COLO829 (cell line): ENCODE results near the gene NUDT22.

Source experiments
- DNase-seq: peaks from one replicate; pipeline ENCODE4 v3.0.0; 2012; ENCODE audit warnings: low spot score

Gene NUDT22

GRCh38 chr11:64207256-64208085 lies 18.6 kb upstream of the NUDT22 start:
- no peak for DNase-seq

GRCh38 chr11:64208086-64208795 lies 17.8 kb upstream of the NUDT22 start:
- DNase-seq: no peak

DNA sequence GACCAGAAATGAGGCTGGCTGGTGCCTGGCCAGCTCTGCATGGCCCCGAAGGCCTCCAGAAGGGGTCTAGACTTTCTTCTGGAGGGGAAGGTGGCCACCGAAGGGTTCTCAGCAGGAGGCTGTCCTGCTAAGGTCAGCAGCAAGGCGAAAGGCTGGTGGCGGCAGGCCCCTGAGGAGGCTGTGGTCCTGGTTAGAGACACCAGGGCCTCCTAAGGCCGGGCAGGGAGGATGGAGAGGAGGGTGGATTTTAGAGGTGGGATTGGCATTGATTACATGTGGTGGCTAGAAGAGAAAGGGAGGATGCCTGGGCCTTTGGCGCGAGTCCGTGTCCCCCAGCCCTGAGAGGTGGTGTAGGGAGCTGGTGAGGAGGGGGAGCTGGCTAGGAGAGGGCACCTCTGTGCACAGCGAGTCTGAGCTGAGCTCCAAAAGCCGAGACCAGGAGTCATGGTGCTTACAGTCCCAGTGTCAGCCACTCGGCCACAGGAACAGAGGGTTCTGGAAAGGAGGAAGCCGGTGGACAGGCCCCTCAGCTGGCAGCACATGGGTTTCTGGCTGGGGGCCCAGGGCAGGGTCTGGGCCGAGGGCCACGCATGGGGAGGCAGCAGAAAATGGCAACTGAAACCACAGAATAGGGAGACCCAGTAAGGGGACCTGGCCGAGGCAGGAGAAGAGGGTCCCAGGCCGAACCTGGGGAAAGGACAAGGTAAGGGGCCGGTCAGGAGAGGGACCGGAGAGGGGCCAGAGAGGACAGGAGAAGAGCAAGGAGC lies 17.1 kb upstream of the NUDT22 start:
- no peak for DNase-seq

DNA sequence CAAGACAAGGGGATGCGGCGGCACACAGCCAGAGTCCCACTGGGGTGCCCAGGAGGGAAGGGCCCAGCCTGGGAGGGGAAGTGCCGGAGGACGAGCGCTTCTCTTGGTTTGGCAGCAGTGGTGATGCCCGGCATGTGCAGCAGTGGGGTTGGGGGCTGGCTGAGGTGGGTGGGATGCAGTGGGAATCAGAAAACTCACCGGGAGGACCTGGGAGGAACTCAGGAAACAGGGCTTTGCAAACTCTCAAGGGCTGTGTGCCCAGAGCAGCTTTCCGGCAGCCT lies 16.6 kb upstream of the NUDT22 start:
- no peak for DNase-seq

- DNase-seq: no peak
Observed at GRCh38 chr11:64210301-64211020, 15.6 kb upstream of the NUDT22 start.

DNA sequence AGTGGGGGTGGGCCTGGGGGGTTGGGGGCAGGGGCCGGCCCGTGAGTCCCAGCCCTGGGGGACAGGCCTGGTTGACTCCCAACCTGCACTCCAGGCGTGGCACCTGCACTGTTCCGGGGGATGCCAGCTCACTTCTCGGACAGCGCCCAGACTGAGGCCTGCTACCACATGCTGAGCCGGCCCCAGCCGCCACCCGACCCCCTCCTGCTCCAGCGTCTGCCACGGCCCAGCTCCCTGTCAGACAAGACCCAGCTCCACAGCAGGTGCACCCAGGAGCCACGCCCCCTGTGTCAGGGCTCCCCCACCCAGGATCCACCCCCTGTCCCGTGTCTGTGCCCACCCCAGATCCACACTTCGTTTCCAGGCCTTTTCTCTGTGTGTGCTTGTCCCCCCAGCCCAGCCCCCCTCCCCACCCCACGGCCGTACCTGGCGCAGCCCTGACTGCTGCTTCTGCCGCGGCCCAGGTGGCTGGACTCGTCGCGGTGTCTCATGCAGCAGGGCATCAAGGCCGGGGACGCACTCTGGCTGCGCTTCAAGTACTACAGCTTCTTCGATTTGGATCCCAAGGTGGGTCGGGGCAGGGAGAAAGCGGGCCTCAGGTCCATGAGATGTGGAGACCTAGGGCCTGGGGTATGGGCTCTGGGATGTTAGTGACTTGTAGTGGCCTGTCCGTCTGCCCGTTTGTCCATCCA lies 14.7 kb upstream of the NUDT22 start:
- no peak for DNase-seq

DNA sequence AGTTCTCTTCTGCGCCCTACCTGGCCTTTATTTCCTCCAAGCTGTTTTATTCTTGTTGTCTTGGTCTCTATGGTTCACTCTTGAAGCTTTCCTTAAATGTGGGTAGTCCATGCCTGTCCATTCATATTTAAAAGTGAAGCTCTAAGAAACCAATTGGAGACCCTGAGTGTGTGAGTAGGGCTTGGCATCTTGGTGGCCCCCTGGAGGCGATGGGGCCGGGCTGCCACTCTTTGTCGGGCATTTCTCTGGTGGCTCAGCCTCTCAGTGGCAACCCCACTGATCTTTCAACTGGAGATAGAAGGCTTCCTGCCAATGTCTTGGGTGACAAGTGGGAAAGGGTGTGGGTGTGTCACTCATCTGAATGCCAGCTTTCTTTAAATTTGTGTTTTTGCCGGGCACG lies 9.2 kb upstream of the NUDT22 start:
- no peak for DNase-seq

DNA sequence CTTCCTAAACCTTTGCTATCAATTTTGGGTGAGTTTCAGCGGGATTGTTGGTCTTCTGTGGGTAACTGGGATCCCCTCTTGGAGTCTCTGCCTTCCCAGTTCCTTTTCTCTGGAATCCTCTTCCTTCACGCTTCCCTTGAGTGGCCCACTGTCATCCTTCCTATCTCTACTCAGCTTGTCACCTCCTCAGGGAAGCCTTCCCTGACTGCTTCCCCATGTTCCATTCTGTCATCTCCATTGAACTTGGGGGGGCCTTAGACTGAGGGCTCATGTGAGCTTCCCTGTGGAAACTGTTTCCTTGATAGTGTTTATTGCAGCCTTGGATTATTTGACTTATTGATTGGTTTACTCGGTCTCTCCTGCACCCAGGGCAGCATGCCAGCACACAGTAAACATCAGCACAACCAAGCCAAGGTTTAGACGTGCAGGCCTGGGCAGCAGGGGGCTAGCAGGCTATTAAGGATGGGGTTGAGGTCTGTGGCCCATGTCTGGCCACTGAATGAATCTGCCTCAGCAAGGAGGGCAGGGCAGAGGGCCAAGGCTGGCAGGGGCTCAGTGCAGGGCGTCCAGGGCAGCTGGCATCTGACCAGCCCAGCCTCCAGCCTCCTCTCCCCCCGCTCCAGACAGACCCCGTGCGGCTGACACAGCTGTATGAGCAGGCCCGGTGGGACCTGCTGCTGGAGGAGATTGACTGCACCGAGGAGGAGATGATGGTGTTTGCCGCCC lies 7.3 kb upstream of the NUDT22 start:
- no peak for DNase-seq

- no peak for DNase-seq
Observed at GRCh38 chr11:64219354-64219684, 6.8 kb upstream of the NUDT22 start.

DNA sequence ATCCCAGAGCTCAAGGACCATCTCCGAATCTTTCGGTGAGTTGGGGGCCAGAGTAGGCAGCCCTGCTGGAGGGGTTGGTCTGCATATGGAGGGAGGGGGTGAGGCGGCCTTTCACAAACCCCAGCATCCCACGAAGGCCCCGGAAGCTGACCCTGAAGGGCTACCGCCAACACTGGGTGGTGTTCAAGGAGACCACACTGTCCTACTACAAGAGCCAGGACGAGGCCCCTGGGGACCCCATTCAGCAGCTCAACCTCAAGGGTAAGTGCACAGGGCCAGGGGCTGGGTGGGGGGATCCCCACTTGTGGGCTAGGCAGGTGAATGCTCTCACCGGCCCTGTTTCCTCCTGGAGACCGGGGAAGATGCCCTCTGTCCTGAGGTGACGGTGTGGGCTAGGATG lies 6.3 kb upstream of the NUDT22 start:
- DNase-seq: no peak

DNA sequence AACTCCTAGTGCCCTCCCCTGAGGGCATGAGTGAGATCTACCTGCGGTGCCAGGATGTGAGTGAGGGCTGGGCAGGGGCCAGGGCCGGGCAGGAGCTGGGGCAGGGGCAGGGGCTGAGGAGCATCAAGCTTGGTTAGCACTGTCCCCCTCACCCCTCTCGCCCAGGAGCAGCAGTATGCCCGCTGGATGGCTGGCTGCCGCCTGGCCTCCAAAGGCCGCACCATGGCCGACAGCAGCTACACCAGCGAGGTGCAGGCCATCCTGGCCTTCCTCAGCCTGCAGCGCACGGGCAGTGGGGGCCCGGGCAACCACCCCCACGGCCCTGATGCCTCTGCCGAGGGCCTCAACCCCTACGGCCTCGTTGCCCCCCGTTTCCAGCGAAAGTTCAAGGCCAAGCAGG lies 5.8 kb upstream of the NUDT22 start:
- DNase-seq: no peak

GRCh38 chr11:64220798-64221197 lies 5.3 kb upstream of the NUDT22 start:
- DNase-seq: no peak

DNA sequence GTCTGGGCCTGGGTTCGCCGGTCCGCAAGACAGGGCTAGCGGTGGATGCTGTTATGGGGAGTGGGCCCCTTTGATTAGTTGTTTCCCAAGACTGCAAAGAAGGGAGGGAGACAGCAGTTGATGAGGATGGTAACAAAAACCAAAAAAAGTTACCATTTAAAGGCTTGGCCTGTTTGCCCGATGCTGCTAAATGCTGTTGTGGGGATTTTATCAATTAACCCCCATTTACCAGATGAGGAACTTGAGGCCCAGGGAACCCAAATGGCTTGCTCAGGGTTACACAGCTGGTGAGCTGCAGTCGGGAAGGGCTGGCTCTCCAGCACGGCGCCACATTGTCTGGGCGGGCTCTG lies 3.4 kb upstream of the NUDT22 start:
- DNase-seq: no peak

- no peak for DNase-seq
Observed at GRCh38 chr11:64223001-64223651, 2.9 kb upstream of the NUDT22 start.

- no peak for DNase-seq
Observed at GRCh38 chr11:64224151-64224890, 1.8 kb upstream of the NUDT22 start.

DNA sequence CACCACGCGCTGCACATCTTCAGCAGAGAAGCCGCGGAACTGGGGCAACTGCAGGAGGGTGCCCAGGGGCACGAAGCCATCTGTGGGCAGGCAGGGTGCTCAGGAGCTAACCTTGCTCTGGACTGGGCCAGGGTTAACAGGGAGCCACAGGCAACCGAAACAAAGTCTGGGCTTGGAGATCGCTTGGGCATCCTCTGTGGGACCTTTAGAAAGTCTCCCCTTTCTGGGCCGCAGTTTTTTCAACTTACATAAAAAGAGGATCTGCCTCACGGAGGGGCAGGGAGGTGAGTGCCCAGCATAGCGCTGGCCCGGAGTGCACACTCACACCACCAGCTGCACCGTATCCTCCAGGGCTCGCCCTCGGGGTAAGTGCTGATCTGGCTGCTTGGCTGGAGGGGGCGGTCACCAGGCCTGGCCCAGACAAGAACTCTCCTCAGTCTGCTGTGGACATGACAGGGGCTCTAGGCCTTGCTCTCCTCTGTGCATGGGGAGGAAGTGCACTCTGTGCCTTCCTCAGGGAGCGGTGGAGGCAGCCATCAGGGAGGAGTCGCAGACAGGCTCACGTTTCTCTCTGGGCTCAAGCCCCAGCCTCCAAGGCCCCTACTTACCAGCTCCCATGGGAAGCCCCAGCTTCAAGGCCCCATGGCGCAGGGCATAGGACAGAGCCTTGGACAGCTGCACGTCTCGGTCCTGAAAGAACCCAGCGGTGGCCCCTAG lies 1.0 kb upstream of the NUDT22 start:
- no peak for DNase-seq

DNA sequence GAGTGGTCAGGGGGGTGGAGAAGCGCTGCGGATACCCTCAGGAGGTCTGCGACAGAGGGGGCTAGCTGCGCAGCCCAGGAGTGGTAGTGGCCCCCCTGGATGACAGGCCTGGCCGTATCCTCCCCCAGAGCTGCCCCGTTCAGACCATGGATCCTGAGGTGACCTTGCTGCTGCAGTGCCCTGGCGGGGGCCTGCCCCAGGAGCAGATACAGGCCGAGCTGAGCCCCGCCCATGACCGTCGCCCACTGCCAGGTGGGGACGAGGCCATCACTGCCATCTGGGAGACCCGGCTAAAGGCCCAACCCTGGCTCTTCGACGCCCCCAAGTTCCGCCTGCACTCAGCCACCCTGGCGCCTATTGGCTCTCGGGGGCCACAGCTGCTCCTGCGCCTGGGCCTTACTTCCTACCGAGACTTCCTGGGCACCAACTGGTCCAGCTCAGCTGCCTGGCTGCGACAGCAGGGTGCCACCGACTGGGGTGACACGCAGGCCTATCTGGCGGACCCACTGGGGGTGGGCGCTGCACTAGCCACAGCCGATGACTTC lies 505 bp downstream of the NUDT22 start:
- no peak for DNase-seq

- no peak for DNase-seq
Observed at GRCh38 chr11:64227405-64227956, 1.4 kb downstream of the NUDT22 start.
